ENCODE data around the gene DEFB118. TPM values are rescaled to one million over a fixed set of nuclear protein-coding genes. Genes with fewer than 3 reads are reported as not detected.

The DEFB118 gene
- total and polyA plus RNA-seq, 7 donors, result not detected

DNA sequence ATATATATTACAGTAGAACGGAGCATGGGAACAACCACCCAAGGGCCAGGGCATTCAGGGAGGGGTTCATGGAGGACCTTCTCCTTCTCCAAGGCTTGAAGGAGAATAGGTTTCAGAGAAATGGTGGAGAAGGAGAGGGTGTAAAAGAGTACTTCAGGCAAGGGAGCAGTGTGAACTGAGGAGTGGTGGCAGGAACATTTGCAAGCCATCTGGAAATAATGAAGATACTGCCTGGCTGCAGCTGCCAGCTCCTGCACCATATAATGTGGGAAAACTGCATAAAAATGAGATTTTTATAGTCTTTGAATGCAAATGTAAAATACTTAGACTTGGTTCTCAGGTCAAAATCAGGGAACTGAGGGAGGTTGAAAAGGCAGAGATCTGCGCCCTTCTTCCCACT is 47.3 kb downstream of the DEFB118 start:
- H3K9me3 ChIP-seq, result no peaks in the 10 kb centered on the region
- H3K27me3 ChIP-seq, result no peaks in the 10 kb centered on the region
- no peak for DNase-seq
- 84 to 91% methylated on average over 2 of the region's 2 CpGs for WGBS, 2 donors
- intact Hi-C loops (cut with DNase I), result no loop called here
- H3K36me3 ChIP-seq, result no peaks in the 10 kb centered on the region
- H3K4me3 ChIP-seq, result no peak overlapping the region
- H3K4me1 ChIP-seq, result no peaks in the 10 kb centered on the region
- H3K27ac ChIP-seq, result no peak overlapping the region
- TF ChIP-seq EP300 (IDR thresholded peaks at IDR 0.05) (no peak), POLR2AphosphoS5 (IDR thresholded peaks at IDR 0.05) (no peak), POLR2A (IDR thresholded peaks at IDR 0.05) (no peak)

DNA sequence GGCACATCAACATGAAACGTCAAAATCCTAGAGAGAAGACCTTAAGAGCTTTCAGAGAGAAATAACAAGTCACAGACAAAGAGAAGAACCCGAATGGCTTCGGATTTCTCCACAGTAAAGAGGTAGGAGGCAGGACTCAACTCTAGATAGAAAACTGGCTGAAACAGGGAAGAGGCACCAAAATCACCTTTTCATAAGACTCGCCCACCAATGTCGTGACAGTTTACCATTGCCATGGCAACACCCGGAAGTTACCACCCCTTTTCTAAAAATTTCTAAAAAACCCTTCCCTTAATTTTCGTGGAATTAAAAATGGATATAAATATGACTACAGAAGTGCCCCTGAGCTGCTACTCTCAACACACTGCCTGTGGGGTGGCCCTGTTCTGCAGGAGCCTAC is 49.9 kb downstream of the DEFB118 start:
- no peaks in the 10 kb centered on the region for H3K27me3 ChIP-seq
- H3K9me3 ChIP-seq, result no peaks in the 10 kb centered on the region
- WGBS, 2 donors, result 87 to 91% methylated on average over 7 of the region's 7 CpGs
- intact Hi-C loops (cut with DNase I), result no loop called here
- H3K4me1 ChIP-seq, result no peaks in the 10 kb centered on the region
- no peak overlapping the region for H3K4me3 ChIP-seq
- TF ChIP-seq POLR2A (IDR thresholded peaks at IDR 0.05) (no peak), EP300 (IDR thresholded peaks at IDR 0.05) (no peak), POLR2AphosphoS5 (IDR thresholded peaks at IDR 0.05) (no peak)
- TF ChIP-seq, protein P1, sequence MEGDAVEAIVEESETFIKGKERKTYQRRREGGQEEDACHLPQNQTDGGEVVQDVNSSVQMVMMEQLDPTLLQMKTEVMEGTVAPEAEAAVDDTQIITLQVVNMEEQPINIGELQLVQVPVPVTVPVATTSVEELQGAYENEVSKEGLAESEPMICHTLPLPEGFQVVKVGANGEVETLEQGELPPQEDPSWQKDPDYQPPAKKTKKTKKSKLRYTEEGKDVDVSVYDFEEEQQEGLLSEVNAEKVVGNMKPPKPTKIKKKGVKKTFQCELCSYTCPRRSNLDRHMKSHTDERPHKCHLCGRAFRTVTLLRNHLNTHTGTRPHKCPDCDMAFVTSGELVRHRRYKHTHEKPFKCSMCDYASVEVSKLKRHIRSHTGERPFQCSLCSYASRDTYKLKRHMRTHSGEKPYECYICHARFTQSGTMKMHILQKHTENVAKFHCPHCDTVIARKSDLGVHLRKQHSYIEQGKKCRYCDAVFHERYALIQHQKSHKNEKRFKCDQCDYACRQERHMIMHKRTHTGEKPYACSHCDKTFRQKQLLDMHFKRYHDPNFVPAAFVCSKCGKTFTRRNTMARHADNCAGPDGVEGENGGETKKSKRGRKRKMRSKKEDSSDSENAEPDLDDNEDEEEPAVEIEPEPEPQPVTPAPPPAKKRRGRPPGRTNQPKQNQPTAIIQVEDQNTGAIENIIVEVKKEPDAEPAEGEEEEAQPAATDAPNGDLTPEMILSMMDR (IDR thresholded peaks at IDR 0.05), result no peak
- no peak overlapping the region for H3K27ac ChIP-seq
- DNase-seq, result no peak
- no peaks in the 10 kb centered on the region for H3K36me3 ChIP-seq

Small RNA genes lying within 50 kb of the gene (small RNA-seq; reads per million reads assigned to genes)
- gene DEFB117, result 0 reads per million in 3 donors
- gene RF00561, result 0 reads per million in 3 donors
- gene RNA5SP480, result 0 reads per million in 3 donors

Other genes with a start within 250 kb of the DEFB118 start
- gene DEFB115, start 110.9 kb upstream of the DEFB118 start, total RNA-seq, result not detected
- gene DEFB115, start 110.9 kb upstream of the DEFB118 start, polyA plus RNA-seq, result not detected
- not detected for gene DEFB116, start 60.0 kb upstream of the DEFB118 start, total RNA-seq
- not detected for gene DEFB116, start 60.0 kb upstream of the DEFB118 start, polyA plus RNA-seq
- gene DEFB119, start 22.0 kb downstream of the DEFB118 start, total RNA-seq, result not detected
- gene DEFB119, start 22.0 kb downstream of the DEFB118 start, polyA plus RNA-seq, result not detected
- not detected for gene DEFB121, start 37.6 kb downstream of the DEFB118 start, total RNA-seq
- not detected for gene DEFB121, start 37.6 kb downstream of the DEFB118 start, polyA plus RNA-seq
- gene DEFB123, start 72.0 kb downstream of the DEFB118 start, total RNA-seq, result not detected
- gene DEFB123, start 72.0 kb downstream of the DEFB118 start, polyA plus RNA-seq, result not detected
- not detected for gene DEFB124, start 106.5 kb downstream of the DEFB118 start, total RNA-seq
- not detected for gene DEFB124, start 106.5 kb downstream of the DEFB118 start, polyA plus RNA-seq
- gene REM1, start 106.7 kb downstream of the DEFB118 start, total RNA-seq, result 1 to 10 TPM; 3.8 to 9.3 (median 5.5) TPM
- 1 to 10 TPM in 2 of 3 donors, under 1 TPM in 1; 0.46 to 1.2 (median 1.2) TPM for gene REM1, start 106.7 kb downstream of the DEFB118 start, polyA plus RNA-seq
- 10 to 100 TPM; 34.8 to 64.3 (median 38.4) TPM for gene HM13, start 145.8 kb downstream of the DEFB118 start, total RNA-seq
- gene HM13, start 145.8 kb downstream of the DEFB118 start, polyA plus RNA-seq, result 100 to 1,000 TPM in 2 of 3 donors, 10 to 100 TPM in 1; 62.5 to 304 (median 188) TPM
- gene ID1, start 236.7 kb downstream of the DEFB118 start, total RNA-seq, result 100 to 1,000 TPM; 111 to 230 (median 147) TPM
- gene ID1, start 236.7 kb downstream of the DEFB118 start, polyA plus RNA-seq, result 100 to 1,000 TPM; 329 to 368 (median 342) TPM